ENCODE measurements around the gene PLA2G10.

DNA sequence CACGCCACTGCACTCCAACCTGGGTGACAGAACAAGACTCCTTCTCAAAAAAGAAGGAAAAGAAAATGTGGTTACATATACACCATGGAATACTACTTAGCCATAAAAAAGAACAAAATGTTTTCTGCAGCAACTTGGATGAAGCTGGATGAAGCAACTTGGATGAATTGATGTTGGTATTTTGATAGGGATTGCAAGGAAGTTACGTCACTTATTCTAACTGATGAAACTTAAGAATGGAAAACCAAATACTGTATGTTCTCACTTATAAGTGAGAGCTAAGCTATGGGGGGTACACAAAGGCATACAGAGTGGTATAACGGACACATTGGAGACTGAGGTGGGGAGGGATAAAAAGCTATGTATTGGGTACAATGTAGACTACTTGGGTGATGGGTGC lies 17.5 kb downstream of the PLA2G10 start:
- TF ChIP-seq, protein P1, sequence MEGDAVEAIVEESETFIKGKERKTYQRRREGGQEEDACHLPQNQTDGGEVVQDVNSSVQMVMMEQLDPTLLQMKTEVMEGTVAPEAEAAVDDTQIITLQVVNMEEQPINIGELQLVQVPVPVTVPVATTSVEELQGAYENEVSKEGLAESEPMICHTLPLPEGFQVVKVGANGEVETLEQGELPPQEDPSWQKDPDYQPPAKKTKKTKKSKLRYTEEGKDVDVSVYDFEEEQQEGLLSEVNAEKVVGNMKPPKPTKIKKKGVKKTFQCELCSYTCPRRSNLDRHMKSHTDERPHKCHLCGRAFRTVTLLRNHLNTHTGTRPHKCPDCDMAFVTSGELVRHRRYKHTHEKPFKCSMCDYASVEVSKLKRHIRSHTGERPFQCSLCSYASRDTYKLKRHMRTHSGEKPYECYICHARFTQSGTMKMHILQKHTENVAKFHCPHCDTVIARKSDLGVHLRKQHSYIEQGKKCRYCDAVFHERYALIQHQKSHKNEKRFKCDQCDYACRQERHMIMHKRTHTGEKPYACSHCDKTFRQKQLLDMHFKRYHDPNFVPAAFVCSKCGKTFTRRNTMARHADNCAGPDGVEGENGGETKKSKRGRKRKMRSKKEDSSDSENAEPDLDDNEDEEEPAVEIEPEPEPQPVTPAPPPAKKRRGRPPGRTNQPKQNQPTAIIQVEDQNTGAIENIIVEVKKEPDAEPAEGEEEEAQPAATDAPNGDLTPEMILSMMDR (IDR thresholded peaks at IDR 0.05), result no peak
- TF ChIP-seq POLR2A (IDR thresholded peaks at IDR 0.05), result no peak
